GM12873 (cell line): ENCODE measurements around the gene PIK3R1.

Experiments used
- CTCF ChIP-seq: IDR thresholded peaks from 2 replicates; pipeline ENCODE4 v1.5.1; 2012; ENCODE audit warnings: low read depth, mild to moderate bottlenecking, moderate library complexity, low read length, control low read depth; ENCODE audit not compliant: insufficient read depth; ENCODE audit errors: missing control alignments

The PIK3R1 gene

GRCh38 chr5:68247627-68248026 lies 32.1 kb downstream of the PIK3R1 start:
- TF ChIP-seq CTCF = no peak

- TF ChIP-seq CTCF = no peak
Measured at GRCh38 chr5:68248896-68249295, 33.3 kb downstream of the PIK3R1 start.

- TF ChIP-seq CTCF = no peak
Measured at GRCh38 chr5:68249520-68249919, 34.0 kb downstream of the PIK3R1 start.

DNA sequence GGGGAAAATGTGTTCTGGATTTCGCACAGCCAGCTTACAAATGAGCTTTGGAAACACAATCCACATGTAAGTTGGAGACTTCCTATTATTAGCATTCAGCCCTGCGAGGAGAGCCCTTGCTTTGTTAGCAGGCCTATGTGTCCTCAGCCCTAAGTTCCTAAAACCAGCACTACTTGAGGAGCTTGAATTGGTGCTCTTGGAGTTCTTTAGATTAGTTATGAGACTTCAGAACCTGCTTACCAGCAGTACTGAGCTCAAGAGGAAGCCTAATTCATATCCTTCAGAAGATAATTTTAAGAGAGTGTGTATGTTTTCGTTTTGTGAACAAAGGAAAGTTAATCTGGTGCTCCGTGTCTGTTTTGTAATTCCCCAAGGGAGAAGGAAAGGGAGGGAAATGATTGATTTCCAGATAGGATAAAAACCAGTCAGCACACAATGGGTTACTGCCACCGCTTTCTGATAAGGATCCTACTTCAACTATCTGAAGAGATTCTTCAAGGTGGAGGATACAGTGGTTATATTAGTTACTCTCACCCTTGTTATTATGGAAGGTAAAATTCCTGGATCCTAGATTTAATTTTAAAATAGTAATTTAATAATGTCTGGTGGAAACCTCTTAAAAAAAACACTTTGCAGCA lies 35.2 kb downstream of the PIK3R1 start:
- no peak for TF ChIP-seq CTCF

DNA sequence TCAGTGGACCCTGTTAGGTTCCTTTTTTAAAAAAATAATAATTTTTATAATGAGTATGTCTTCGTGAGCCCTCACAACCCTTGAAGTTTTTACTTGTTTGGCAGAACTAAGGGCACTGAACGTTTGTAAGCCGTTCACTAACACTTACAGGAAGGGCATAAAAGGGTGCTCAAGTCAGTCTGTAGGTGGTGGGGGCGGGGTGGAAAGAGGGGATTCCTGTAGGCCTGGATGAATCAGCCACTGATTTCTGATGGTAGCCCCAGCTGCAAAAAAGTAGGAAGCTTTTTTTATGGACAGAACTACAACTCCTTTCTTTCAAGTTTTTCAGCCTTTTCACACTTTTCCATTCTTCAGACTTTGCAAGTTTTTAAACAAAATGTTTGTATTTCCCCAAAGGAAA lies 35.8 kb downstream of the PIK3R1 start:
- no peak for TF ChIP-seq CTCF

- no peak for TF ChIP-seq CTCF
Measured at GRCh38 chr5:68251804-68252522, 36.4 kb downstream of the PIK3R1 start.

DNA sequence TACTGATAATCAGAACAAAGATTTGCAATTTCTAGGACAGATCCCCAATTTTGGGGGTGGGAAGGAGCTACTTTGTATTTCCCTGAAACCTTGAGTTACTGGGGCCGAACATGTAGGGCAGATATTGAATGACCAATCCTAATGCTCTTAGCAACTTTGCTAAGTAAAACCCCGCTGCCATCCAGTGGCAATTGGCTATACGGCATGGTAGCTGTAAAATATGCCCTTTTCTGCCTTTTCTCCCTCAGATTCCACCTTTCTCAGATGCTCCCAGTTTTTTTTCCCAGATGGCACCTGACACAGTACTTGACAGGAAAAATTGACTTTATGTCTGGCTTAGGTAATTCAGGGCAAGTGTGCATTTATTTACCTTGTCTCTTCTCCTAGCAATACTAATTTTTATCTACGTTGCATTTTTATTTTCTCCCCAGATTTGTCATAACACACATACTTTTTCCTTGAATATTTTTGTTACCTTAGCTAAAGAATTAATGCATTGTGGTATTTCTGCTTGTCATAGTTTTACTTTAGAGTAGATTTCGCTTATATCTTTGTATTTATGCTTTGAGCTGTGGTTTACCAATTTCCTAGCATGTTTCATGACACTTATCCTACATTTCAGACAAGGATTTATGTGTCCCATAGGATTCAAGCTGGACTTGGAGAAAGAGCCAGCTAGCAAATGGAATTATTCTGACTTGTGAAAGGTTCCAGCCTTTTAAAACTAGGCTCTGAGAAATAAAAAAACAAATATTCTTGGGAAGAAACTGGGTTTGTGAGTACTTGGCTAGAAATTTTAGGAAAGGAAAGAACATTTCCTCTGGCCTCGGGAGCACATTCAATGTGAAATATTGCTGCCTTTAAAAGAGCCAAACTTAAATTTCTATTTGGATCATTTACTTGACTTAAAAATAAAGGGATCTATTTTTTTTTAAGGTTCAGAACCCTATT lies 37.4 kb downstream of the PIK3R1 start:
- TF ChIP-seq CTCF = peak; percentile 82
